ENCODE measurements around the gene APPBP2. TPM values are rescaled to one million over a fixed set of nuclear protein-coding genes. Genes with fewer than 3 reads are reported as not detected.

APPBP2 gene
- total RNA-seq, 3 donors from 2014 or later, result 31.0 to 50.1 (median 35.0) TPM

DNA sequence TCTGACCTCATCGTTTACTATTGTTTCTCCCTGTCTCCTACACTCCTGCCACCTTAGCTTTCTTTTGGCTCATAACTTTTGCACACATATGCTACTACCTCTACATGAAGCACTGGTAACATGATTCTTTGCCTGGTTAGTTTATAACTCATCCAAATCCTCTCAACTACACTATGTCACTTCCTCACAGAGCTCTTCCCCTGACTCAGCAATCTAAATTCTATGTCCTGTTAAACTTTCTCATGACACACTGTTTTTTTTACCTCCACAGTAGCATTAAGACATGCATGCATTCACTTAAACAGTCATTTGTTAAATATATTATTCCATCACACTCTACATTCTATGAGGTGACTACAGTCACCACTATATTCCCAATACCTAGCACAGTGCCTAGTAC, 19.7 kb downstream of the APPBP2 start:
- no peak overlapping the region for H3K4me3 ChIP-seq
- no peaks in the 10 kb centered on the region for H3K9me3 ChIP-seq
- no peak for DNase-seq
- TF ChIP-seq, protein P1, sequence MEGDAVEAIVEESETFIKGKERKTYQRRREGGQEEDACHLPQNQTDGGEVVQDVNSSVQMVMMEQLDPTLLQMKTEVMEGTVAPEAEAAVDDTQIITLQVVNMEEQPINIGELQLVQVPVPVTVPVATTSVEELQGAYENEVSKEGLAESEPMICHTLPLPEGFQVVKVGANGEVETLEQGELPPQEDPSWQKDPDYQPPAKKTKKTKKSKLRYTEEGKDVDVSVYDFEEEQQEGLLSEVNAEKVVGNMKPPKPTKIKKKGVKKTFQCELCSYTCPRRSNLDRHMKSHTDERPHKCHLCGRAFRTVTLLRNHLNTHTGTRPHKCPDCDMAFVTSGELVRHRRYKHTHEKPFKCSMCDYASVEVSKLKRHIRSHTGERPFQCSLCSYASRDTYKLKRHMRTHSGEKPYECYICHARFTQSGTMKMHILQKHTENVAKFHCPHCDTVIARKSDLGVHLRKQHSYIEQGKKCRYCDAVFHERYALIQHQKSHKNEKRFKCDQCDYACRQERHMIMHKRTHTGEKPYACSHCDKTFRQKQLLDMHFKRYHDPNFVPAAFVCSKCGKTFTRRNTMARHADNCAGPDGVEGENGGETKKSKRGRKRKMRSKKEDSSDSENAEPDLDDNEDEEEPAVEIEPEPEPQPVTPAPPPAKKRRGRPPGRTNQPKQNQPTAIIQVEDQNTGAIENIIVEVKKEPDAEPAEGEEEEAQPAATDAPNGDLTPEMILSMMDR (IDR thresholded peaks at IDR 0.05), result no peak
- intact Hi-C loops (cut with DNase I, micrococcal nuclease), result no loop called here
- ATAC-seq, result no peak
- H3K36me3 ChIP-seq (ENCODE audit: low read depth), result no peaks in the 10 kb centered on the region
- H3K4me1 ChIP-seq (ENCODE audit: low read depth), result no peaks in the 10 kb centered on the region

DNA sequence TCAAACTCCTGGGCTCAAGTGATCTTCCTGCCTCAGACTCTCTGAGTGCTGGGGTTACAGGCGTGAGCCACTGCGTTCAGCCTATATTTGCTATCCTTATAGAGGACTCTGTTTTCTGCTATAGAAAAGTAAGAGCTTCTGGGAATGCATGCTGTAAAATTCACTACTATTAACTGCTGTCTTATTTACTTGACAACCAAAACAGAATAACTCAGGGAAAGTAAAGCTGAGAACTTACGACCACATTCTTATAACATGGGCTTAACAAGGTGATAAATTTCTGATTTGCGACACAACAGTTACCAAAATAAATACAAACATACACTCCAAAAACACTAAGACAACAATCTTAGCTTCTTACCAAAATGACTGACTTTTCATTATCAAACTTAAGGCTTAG, 23.9 kb downstream of the APPBP2 start:
- Histone ChIP-seq H3K36me3 (ENCODE audit: low read depth) (no peaks in the 10 kb centered on the region), H3K4me3 (no peak overlapping the region), H3K4me1 (ENCODE audit: low read depth) (no peaks in the 10 kb centered on the region), H3K9me3 (no peaks in the 10 kb centered on the region)
- no peak for DNase-seq
- intact Hi-C loops (cut with DNase I, micrococcal nuclease), result no loop called here
- TF ChIP-seq, protein P1 (IDR thresholded peaks at IDR 0.05), result no peak
- ATAC-seq, result no peak

DNA sequence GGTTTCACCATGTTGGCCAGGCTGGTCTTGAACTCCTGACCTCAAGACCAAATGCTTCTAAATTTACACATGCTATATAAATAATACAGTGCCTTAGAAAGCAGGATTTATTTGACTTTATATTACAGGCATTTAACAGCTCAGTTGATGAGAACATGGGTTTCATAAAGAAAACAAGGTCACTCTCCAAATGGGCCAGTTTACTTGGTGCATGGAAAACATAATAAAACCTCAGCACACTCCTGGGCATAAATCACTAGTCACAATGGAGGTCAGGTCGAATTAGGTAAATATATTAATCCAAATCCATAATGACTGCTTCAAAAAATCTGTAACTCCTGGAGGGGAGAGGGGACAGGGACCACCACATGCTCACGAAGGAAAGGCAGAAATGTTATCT, 24.5 kb downstream of the APPBP2 start:
- Histone ChIP-seq H3K36me3 (ENCODE audit: low read depth) (no peaks in the 10 kb centered on the region), H3K4me1 (ENCODE audit: low read depth) (no peaks in the 10 kb centered on the region), H3K4me3 (no peak overlapping the region), H3K9me3 (no peaks in the 10 kb centered on the region)
- no peak for ATAC-seq
- intact Hi-C loops (cut with DNase I, micrococcal nuclease), result no loop called here
- no peak for DNase-seq
- TF ChIP-seq, protein P1 (IDR thresholded peaks at IDR 0.05), result no peak

DNA sequence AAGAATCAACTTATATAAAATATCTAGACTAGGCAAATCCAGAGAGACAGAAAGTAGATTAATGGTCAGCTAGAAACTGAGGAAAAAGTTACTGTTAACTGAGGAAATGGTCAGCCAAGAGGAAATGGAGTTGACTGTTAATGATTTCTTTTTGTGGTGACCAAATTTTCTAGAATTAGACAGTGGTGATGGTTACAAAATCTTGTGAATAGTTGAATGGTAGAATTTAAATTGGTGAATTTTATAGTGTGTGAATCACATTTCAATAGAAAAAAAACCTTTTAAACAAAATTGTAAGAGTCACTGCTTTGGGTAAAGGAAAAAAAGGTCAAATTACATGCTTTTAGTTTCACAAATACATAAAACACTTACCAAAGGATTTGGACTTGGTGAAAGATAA, 30.0 kb downstream of the APPBP2 start:
- Histone ChIP-seq H3K4me1 (ENCODE audit: low read depth) (no peaks in the 10 kb centered on the region), H3K9me3 (peaks cover 15% of the 10 kb centered on the region), H3K4me3 (no peak overlapping the region), H3K36me3 (ENCODE audit: low read depth) (peaks cover 6% of the 10 kb centered on the region)
- intact Hi-C loops (cut with DNase I, micrococcal nuclease), result no loop called here
- ATAC-seq, result no peak
- DNase-seq, result no peak
- TF ChIP-seq, protein P1 (IDR thresholded peaks at IDR 0.05), result no peak

DNA sequence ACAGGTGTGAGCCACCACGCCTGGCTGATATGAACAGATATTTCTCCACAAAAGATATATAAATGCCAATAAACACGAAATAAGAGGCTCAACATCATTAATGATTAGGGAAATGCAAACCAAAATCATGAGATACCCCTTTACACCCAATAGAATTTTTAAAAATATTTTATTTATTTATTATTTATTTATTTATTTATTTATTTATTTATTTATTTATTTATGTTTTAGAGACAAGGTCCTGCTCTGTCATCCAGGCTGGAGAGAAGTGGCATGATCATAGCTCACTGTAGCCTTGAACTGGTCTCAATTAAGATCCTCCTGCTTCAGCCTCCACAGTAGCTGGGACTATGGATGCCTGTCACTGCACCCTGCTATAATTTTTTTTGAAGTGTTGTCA, 30.8 kb downstream of the APPBP2 start:
- DNase-seq (no peak), ATAC-seq (no peak)
- intact Hi-C loops (cut with DNase I, micrococcal nuclease), result no loop called here
- Histone ChIP-seq H3K4me1 (ENCODE audit: low read depth) (no peaks in the 10 kb centered on the region), H3K4me3 (no peak overlapping the region), H3K36me3 (ENCODE audit: low read depth) (peaks cover 6% of the 10 kb centered on the region), H3K9me3 (peaks cover 20% of the 10 kb centered on the region)
- TF ChIP-seq, protein P1 (IDR thresholded peaks at IDR 0.05), result no peak

DNA sequence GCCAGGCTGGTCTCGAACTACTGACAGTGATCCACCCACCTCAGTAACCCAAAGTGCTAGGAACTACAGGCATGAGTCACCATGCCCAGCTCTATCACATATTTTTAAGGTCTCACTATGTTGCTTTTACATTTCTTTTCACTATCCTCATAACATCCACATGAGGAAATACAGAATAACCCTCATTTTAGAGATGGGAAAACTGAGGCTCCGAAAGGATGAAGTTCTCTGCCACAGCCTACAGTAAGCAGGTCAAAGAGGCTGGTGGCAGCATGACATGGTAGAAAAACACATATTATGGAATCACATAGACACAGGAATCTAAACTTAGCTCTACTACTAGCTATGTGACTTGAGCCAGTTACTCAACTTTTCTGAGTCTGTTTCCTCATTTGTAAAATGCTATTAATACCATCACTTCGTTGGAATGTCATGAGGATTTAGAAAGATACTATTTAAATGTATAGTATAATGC, 32.2 kb downstream of the APPBP2 start:
- Histone ChIP-seq H3K4me3 (no peak overlapping the region), H3K9me3 (peaks cover 20% of the 10 kb centered on the region), H3K4me1 (ENCODE audit: low read depth) (no peaks in the 10 kb centered on the region), H3K36me3 (ENCODE audit: low read depth) (peaks cover 6% of the 10 kb centered on the region)
- no peak for ATAC-seq
- intact Hi-C loops (cut with DNase I, micrococcal nuclease), result no loop called here
- no peak for DNase-seq
- TF ChIP-seq, protein P1 (IDR thresholded peaks at IDR 0.05), result no peak

All from mucosa of descending colon (tissue), 3 donors.